ENCODE data around the gene ZDHHC17. TPM values are rescaled to one million over a fixed set of nuclear protein-coding genes. Genes with fewer than 3 reads are reported as not detected.

ZDHHC17 gene
- total RNA-seq, 2 experiments from 2014 or later = 27.6 to 33.4 TPM

- CTCF ChIA-PET = no interaction called here
- peaks cover 10% of the 10 kb centered on the region for H3K36me3 Mint-ChIP-seq (ENCODE audit: low read depth)
- no peak overlapping the region for H3K4me3 Mint-ChIP-seq
- no peaks in the 10 kb centered on the region for H3K9me3 Mint-ChIP-seq
- no peak overlapping the region for H3K27ac Mint-ChIP-seq
- no peaks in the 10 kb centered on the region for H3K4me1 Mint-ChIP-seq
- no peaks in the 10 kb centered on the region for H3K27me3 Mint-ChIP-seq
- POLR2A ChIA-PET = no interaction called here
- no peak for DNase-seq
Measured at GRCh38 chr12:76810671-76811419, 46.9 kb downstream of the ZDHHC17 start.

DNA sequence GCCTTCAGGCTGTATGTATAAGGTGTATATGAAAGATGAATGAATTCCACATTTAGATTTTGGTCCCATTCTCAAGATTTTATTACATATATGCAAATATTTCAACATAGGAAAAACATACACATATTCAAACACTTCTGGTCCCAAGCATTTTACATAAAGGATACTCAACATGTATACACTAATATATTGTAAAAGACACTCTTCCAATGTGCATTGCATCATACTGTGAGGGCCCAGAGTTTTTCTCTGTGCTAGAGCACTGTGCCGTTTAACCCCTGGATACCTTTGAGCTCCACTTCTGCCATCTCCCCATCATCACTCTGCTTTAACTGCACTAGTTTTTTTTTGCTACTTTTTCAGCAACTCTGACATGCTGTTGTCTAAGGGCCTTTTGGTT lies 48.1 kb downstream of the ZDHHC17 start:
- Mint-ChIP-seq H3K4me3 (no peak overlapping the region), H3K9me3 (no peaks in the 10 kb centered on the region), H3K4me1 (no peaks in the 10 kb centered on the region), H3K36me3 (ENCODE audit: low read depth) (peaks cover 11% of the 10 kb centered on the region), H3K27ac (peak overlapping the region; percentile 22), H3K27me3 (no peaks in the 10 kb centered on the region)
- DNase-seq = no peak
- ChIA-PET POLR2A (no interaction called here), CTCF (no interaction called here)

- CTCF ChIA-PET = no interaction called here
- Mint-ChIP-seq H3K27ac (no peak overlapping the region), H3K27me3 (no peaks in the 10 kb centered on the region), H3K4me3 (no peak overlapping the region), H3K36me3 (ENCODE audit: low read depth) (peaks cover 13% of the 10 kb centered on the region), H3K4me1 (no peaks in the 10 kb centered on the region), H3K9me3 (no peaks in the 10 kb centered on the region)
- POLR2A ChIA-PET = no interaction called here
- no peak for DNase-seq
Measured at GRCh38 chr12:76813265-76813664, 49.4 kb downstream of the ZDHHC17 start.

GRCh38 chr12:76813972-76814371 lies 50.1 kb downstream of the ZDHHC17 start:
- H3K27ac Mint-ChIP-seq = no peak overlapping the region
- H3K9me3 Mint-ChIP-seq = no peaks in the 10 kb centered on the region
- no peak overlapping the region for H3K4me3 Mint-ChIP-seq
- peaks cover 13% of the 10 kb centered on the region for H3K36me3 Mint-ChIP-seq (ENCODE audit: low read depth)
- CTCF ChIA-PET = no interaction called here
- POLR2A ChIA-PET = no interaction called here
- DNase-seq = no peak
- H3K4me1 Mint-ChIP-seq = no peaks in the 10 kb centered on the region
- H3K27me3 Mint-ChIP-seq = no peaks in the 10 kb centered on the region

GRCh38 chr12:76820888-76821482 lies 57.1 kb downstream of the ZDHHC17 start:
- DNase-seq = no peak
- ChIA-PET POLR2A (no interaction called here), CTCF (interaction anchor here (1.2 kb wide), 1 partner anchor 20 kb away, joined by 3 read pairs; no protein-coding TSS in a partner anchor)
- no peak overlapping the region for H3K27ac Mint-ChIP-seq
- H3K4me1 Mint-ChIP-seq = no peaks in the 10 kb centered on the region
- no peaks in the 10 kb centered on the region for H3K27me3 Mint-ChIP-seq
- no peak overlapping the region for H3K4me3 Mint-ChIP-seq
- H3K36me3 Mint-ChIP-seq (ENCODE audit: low read depth) = peaks cover 3% of the 10 kb centered on the region
- H3K9me3 Mint-ChIP-seq = no peaks in the 10 kb centered on the region

DNA sequence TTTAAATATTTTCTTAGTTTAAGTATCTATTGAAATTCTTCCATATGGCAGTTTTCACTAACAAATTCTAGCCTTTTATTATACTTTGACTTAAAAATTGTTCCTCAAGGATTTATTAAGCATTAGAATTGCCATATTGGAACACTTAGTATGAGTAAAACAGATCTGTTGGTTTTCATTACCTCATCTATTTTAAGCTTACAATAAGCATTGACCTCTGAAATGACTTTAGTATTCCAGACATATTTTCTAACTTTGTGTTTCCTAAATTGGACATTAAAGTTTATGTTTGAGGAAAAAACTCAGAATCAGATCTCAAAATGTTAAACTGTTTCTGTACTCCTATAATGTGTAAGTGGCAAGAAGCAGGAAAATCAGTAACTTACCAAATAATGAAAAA lies 66.5 kb downstream of the ZDHHC17 start:
- ChIA-PET POLR2A (no interaction called here), CTCF (no interaction called here)
- no peak for DNase-seq
- Mint-ChIP-seq H3K4me3 (no peak overlapping the region), H3K9me3 (no peaks in the 10 kb centered on the region), H3K4me1 (no peaks in the 10 kb centered on the region), H3K27ac (no peak overlapping the region), H3K27me3 (no peaks in the 10 kb centered on the region), H3K36me3 (ENCODE audit: low read depth) (peaks cover 8% of the 10 kb centered on the region)

- Mint-ChIP-seq H3K4me1 (no peaks in the 10 kb centered on the region), H3K27ac (no peak overlapping the region)
Measured at GRCh38 chr12:76836633-76837032, 72.7 kb downstream of the ZDHHC17 start.

GRCh38 chr12:76847260-76847659 lies 83.3 kb downstream of the ZDHHC17 start:
- Mint-ChIP-seq H3K4me1 (no peaks in the 10 kb centered on the region), H3K27me3 (no peaks in the 10 kb centered on the region), H3K9me3 (no peaks in the 10 kb centered on the region), H3K27ac (no peak overlapping the region), H3K4me3 (no peak overlapping the region), H3K36me3 (ENCODE audit: low read depth) (peaks cover 18% of the 10 kb centered on the region)
- ChIA-PET POLR2A (no interaction called here), CTCF (no interaction called here)
- DNase-seq = no peak

More at GRCh38 chr12:76836633-76837032, 72.7 kb downstream of the ZDHHC17 start:
- H3K9me3 Mint-ChIP-seq = no peaks in the 10 kb centered on the region
- peaks cover 2% of the 10 kb centered on the region for H3K36me3 Mint-ChIP-seq (ENCODE audit: low read depth)
- ChIA-PET CTCF (no interaction called here), POLR2A (no interaction called here)
- no peaks in the 10 kb centered on the region for H3K27me3 Mint-ChIP-seq
- no peak for DNase-seq
- H3K4me3 Mint-ChIP-seq = no peak overlapping the region

DNA sequence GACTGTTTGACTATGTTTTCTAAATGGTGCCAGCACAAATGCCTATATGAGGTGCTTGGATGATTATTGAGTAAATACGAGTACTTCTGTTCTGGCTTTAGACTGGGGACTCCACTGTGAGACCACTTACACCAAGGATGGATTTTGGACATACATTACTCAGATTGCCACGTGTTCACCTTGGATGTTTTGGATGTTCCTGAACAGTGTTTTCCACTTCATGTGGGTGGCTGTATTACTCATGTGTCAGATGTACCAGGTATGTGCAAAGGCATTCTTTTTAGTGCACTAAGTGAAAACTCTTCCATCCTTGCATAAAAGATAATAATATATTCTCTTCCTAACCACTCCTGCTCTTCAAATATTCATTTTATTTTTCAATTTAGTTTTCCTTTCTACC lies 84.2 kb downstream of the ZDHHC17 start:
- Mint-ChIP-seq H3K27ac (no peak overlapping the region), H3K9me3 (no peaks in the 10 kb centered on the region), H3K27me3 (no peaks in the 10 kb centered on the region), H3K4me1 (no peaks in the 10 kb centered on the region), H3K4me3 (no peak overlapping the region), H3K36me3 (ENCODE audit: low read depth) (peaks cover 20% of the 10 kb centered on the region)
- DNase-seq = no peak
- CTCF ChIA-PET = no interaction called here
- POLR2A ChIA-PET = no interaction called here

GRCh38 chr12:76852106-76852505 lies 88.2 kb downstream of the ZDHHC17 start:
- H3K4me3 Mint-ChIP-seq = no peak overlapping the region
- H3K27me3 Mint-ChIP-seq = no peaks in the 10 kb centered on the region
- H3K27ac Mint-ChIP-seq = no peak overlapping the region
- ChIA-PET CTCF (no interaction called here), POLR2A (no interaction called here)
- no peaks in the 10 kb centered on the region for H3K4me1 Mint-ChIP-seq
- no peak for DNase-seq
- H3K9me3 Mint-ChIP-seq = peaks cover 7% of the 10 kb centered on the region
- peaks cover 37% of the 10 kb centered on the region for H3K36me3 Mint-ChIP-seq (ENCODE audit: low read depth)

DNA sequence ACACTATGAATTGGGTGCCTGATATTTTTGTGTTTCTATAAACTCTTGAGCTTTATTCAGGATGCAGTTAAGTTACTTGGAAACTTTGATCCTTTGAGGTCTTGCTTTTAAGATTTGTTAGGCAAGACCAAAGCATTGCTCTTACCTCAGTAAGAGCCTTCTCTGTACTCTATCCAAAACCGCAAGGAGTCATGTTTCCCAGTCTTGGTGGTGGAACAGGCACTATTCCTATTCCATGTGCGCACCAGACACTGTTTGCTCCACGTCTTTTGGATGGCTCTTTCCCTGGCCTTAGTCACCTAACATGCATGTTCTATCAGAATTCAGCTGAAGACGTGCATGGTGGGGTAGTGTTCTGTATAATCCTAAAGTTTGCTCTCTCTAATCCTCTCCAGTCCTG lies 91.4 kb downstream of the ZDHHC17 start:
- no peak overlapping the region for H3K27ac Mint-ChIP-seq
- H3K4me3 Mint-ChIP-seq = no peak overlapping the region
- ChIA-PET POLR2A (no interaction called here), CTCF (no interaction called here)
- peaks cover 7% of the 10 kb centered on the region for H3K9me3 Mint-ChIP-seq
- H3K4me1 Mint-ChIP-seq = peaks cover 3% of the 10 kb centered on the region
- peaks cover 29% of the 10 kb centered on the region for H3K36me3 Mint-ChIP-seq (ENCODE audit: low read depth)
- no peak for DNase-seq
- no peaks in the 10 kb centered on the region for H3K27me3 Mint-ChIP-seq

DNA sequence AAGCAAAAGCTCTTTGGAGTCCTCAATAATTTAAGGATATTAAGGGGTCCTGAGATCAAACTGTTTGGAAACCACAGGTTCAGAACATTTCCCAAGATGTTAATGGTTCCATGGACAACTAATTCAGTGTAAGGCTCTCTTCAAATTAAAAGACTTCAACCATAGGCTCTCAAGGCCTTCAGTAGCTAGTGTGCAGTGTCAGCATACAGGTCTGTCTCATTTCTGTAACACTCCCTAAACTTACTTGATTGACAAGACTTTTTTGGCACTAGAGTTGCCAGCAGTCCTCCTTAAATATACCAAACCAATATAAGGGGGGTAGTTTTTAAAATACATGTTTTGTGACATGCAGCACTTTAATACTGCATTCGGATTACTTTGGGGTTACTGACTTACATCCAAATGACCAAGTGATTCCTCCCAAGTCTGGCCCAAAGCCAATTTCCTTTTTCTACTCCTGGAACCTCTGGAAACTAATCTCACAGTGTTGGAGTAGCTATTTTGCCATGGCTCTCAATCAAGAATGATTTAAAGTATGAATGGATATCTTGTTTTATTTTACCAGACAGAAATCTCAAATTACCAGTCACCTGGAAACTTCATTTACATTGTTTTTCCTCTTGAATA lies 92.2 kb downstream of the ZDHHC17 start:
- H3K4me1 Mint-ChIP-seq = peaks cover 3% of the 10 kb centered on the region

DNA sequence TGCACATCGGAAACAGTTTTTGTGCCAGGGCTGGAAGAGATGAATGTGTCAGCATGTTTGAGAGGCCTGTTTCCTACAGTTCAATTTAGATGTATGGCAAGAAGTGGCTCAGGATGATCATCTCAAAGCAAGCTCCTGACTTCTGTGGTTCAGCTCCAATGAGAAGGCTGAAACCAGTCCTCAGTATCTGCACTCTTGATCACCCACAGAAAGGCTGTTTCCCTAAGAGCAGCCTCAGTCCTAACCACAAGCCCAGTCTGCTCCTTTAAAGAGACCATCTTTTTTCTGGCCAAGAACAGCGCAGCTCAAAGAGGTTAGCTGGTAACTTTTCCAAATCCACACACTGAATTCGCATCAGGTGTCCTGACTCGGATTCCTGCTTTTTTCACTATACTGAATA lies 95.7 kb downstream of the ZDHHC17 start:
- H3K4me3 Mint-ChIP-seq = no peak overlapping the region
- H3K4me1 Mint-ChIP-seq = peaks cover 3% of the 10 kb centered on the region
- no peak overlapping the region for H3K27ac Mint-ChIP-seq
- POLR2A ChIA-PET = no interaction called here
- peaks cover 7% of the 10 kb centered on the region for H3K9me3 Mint-ChIP-seq
- H3K36me3 Mint-ChIP-seq (ENCODE audit: low read depth) = peaks cover 16% of the 10 kb centered on the region
- no peak for DNase-seq
- no peaks in the 10 kb centered on the region for H3K27me3 Mint-ChIP-seq
- CTCF ChIA-PET = no interaction called here

More for the DNA sequence above, 92.2 kb downstream of the ZDHHC17 start:
- no peaks in the 10 kb centered on the region for H3K27me3 Mint-ChIP-seq
- H3K9me3 Mint-ChIP-seq = peaks cover 7% of the 10 kb centered on the region
- peaks cover 24% of the 10 kb centered on the region for H3K36me3 Mint-ChIP-seq (ENCODE audit: low read depth)
- ChIA-PET POLR2A (no interaction called here), CTCF (no interaction called here)
- H3K27ac Mint-ChIP-seq = no peak overlapping the region
- DNase-seq = no peak
- no peak overlapping the region for H3K4me3 Mint-ChIP-seq

DNA sequence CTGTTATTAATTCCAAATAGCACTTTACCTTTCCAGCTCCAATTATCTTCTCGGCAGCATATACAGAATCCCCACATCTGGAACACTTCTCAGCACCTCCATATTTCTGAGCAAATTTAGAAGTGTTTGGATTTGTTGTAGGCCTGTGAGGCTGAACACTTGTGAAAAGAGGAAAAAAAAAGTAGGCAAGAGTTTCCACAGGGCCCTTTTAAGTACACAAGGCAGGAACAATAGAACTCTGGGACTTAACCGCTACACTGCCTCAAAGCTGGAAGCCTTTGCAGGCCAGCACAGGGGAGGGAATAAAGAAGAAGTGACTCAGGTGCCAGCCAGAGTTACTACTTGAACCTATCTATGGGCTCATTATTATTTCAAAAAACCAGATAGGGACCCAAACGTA lies 96.3 kb downstream of the ZDHHC17 start:
- H3K27ac Mint-ChIP-seq = no peak overlapping the region
- peaks cover 3% of the 10 kb centered on the region for H3K9me3 Mint-ChIP-seq
- ChIA-PET POLR2A (no interaction called here), CTCF (no interaction called here)
- no peaks in the 10 kb centered on the region for H3K27me3 Mint-ChIP-seq
- DNase-seq = no peak
- H3K36me3 Mint-ChIP-seq (ENCODE audit: low read depth) = peaks cover 10% of the 10 kb centered on the region
- no peak overlapping the region for H3K4me3 Mint-ChIP-seq
- H3K4me1 Mint-ChIP-seq = peaks cover 3% of the 10 kb centered on the region
